Measurements from ENCODE around the gene DONSON. TPM values are rescaled to one million over a fixed set of nuclear protein-coding genes. Genes with fewer than 3 reads are reported as not detected.

Gene DONSON
- total and polyA plus RNA-seq, 2 of the 13 experiments (the other 11 are each of a cell fraction or from before 2014, with no cell fraction given): 35.4 to 63.6 TPM

DNA sequence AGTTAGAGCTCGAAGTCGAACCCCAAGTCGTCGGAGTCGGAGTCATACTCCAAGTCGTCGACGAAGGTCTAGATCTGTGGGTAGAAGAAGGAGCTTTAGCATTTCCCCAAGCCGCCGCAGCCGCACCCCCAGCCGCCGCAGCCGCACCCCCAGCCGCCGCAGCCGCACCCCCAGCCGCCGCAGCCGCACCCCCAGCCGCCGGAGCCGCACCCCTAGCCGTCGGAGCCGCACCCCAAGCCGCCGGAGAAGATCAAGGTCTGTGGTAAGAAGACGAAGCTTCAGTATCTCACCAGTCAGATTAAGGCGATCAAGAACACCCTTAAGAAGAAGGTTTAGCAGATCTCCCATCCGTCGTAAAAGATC, 33.5 kb downstream of the DONSON start (continued):
- TF ChIP-seq HOXA3 (CRISPR knock-in tag; IDR thresholded peaks at IDR 0.05) (no peak), AGO2 (optimal IDR thresholded peaks at IDR 0.05; ENCODE audit: low read depth, low read length) (peak; percentile 46)

DNA sequence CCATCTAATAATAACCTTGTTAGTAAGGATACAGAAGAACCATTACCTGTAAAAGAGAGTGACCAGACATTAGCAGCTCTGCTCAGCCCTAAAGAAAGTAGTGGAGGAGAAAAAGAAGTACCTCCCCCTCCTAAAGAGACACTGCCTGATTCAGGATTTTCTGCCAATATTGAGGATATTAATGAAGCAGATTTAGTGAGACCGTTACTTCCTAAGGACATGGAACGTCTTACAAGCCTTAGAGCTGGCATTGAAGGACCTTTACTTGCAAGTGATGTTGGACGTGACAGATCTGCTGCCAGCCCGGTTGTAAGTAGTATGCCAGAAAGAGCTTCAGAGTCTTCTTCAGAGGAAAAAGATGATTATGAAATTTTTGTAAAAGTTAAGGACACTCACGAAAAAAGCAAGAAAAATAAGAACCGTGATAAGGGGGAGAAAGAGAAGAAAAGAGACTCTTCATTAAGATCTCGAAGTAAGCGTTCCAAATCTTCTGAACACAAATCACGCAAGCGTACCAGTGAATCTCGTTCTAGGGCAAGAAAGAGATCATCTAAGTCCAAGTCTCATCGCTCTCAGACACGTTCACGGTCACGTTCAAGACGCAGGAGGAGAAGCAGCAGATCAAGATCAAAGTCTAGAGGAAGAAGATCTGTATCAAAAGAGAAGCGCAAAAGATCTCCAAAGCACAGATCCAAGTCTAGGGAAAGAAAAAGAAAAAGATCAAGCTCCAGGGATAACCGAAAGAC, 34.1 kb downstream of the DONSON start:
- ChIA-PET CTCF (ENCODE audit: low intra/inter-chr PET ratio, low total read pairs) (no interaction called here), POLR2A (interaction anchor here (0.9 to 1.5 kb wide), 2 partner anchors 11 to 74 kb away, joined by 4 to 5 read pairs; partner anchors contain the start of genes SON and TMEM50B)
- Histone ChIP-seq H3K9me3 (ENCODE audit: low read length) (no peaks in the 10 kb centered on the region), H3K4me1 (ENCODE audit: insufficient read depth, low read length) (peaks cover 11% of the 10 kb centered on the region; the same call in 1 of the 2 replicates), H3K27ac (ENCODE audit: extremely low read length, insufficient read depth, low read length) (no peak overlapping the region), H3K36me3 (replicated peaks in 1 of 2; ENCODE audit: control insufficient read depth in 1 of 2, insufficient read depth in 2 of 2, low read length in 2 of 2) (peaks cover 39 to 95% of the 10 kb centered on the region in 2 experiments), H3K4me2 (ENCODE audit: low read depth, low read length) (no peak overlapping the region), H3K4me3 (replicated peaks in 1 of 3; ENCODE audit: insufficient read depth in 1 of 3, low read depth in 2 of 3, low read length in 3 of 3) (no peak overlapping the region), H3K27me3 (ENCODE audit: control insufficient read depth in 1 of 2, insufficient read depth in 2 of 2, low read length in 2 of 2) (no peaks in the 10 kb centered on the region), H2AFZ (ENCODE audit: low read length) (no peak overlapping the region), H4K20me1 (ENCODE audit: insufficient read depth, low read length) (peaks cover 69% of the 10 kb centered on the region), H3K9ac (ENCODE audit: insufficient read depth, low read depth, low read length) (no peak overlapping the region), H3K79me2 (ENCODE audit: insufficient read depth, low read length) (peaks cover 82% of the 10 kb centered on the region)
- DNase-seq (ENCODE audit: low spot score) (no peak), ATAC-seq (no peak), FAIRE-seq (no peak)
- intact Hi-C loops (cut with micrococcal nuclease; ENCODE audit: unreplicated experiment): no loop called here
- BruUV-seq (replicated peaks): TSS peak; percentile 18
- TF ChIP-seq GATA4 (IDR thresholded peaks at IDR 0.05; ENCODE audit: borderline replicate concordance, low read depth) (no peak), SSRP1 (CRISPR knock-in tag; IDR thresholded peaks at IDR 0.05) (peak; percentile 84; the same call in 1 of the 2 replicates), BCL6 (CRISPR knock-in tag; IDR thresholded peaks at IDR 0.05) (no peak), ZNF589 (CRISPR knock-in tag; conservative IDR thresholded peaks at IDR 0.05) (no peak), ZC3H13 (CRISPR knock-in tag; IDR thresholded peaks at IDR 0.05) (0 out of 2 replicates have a peak, but pooled peaks have one; percentile 14), HIC2 (CRISPR knock-in tag; IDR thresholded peaks at IDR 0.05; ENCODE audit: low read depth) (no peak), SRSF9 (IDR thresholded peaks at IDR 0.05; ENCODE audit: borderline replicate concordance, insufficient read depth, low read depth, low read length, poor library complexity, severe bottlenecking) (no peak), ZNF232 (CRISPR knock-in tag; IDR thresholded peaks at IDR 0.05; ENCODE audit: borderline replicate concordance) (no peak), ZNF772 (CRISPR knock-in tag; IDR thresholded peaks at IDR 0.05) (no peak), FOXA3 (CRISPR knock-in tag; IDR thresholded peaks at IDR 0.05) (no peak), POLR2A (IDR thresholded peaks at IDR 0.05; ENCODE audit: insufficient read depth in 1 of 2, low read depth in 2 of 2, low read length in 2 of 2) (0 out of 4 replicates have a peak, but pooled peaks of 1 of the 2 experiments have one; percentile 33)
- TF ChIP-seq, protein P1, sequence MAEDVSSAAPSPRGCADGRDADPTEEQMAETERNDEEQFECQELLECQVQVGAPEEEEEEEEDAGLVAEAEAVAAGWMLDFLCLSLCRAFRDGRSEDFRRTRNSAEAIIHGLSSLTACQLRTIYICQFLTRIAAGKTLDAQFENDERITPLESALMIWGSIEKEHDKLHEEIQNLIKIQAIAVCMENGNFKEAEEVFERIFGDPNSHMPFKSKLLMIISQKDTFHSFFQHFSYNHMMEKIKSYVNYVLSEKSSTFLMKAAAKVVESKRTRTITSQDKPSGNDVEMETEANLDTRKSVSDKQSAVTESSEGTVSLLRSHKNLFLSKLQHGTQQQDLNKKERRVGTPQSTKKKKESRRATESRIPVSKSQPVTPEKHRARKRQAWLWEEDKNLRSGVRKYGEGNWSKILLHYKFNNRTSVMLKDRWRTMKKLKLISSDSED (CRISPR knock-in tag; IDR thresholded peaks at IDR 0.05): no peak
- 96% methylated on average over 18 of the region's 18 CpGs for WGBS (ENCODE audit: low lambda C conversion rate)
- in situ Hi-C loops (cut with HindIII; ENCODE audit: extremely low pct_ligation_motif_present, low pct_unique_long_range_greater_than_20kb): no loop called here
